Keratinocyte (primary cell): ENCODE data around the gene PDE4DIP.
"Not testable (repeated sequence)": the region's sequence is repeated elsewhere in the genome, so short reads cannot be mapped to it uniquely, and the experiment has no call there.

Experiments used
- EZH2 ChIP-seq: IDR thresholded peaks from one replicate; pipeline ENCODE4 v1.6.1; 2012; ENCODE audit warnings: inconsistent platforms, mild to moderate bottlenecking, low read length, moderate library complexity
- TF ChIP-seq, protein P1 (sequence below), 3 experiments: IDR thresholded peaks in 1 of 3; conservative IDR thresholded peaks in 1 of 3; optimal IDR thresholded peaks in 1 of 3; 2 replicates in 2 of 3; 3 replicates in 1 of 3; pipeline versions ENCODE3 to v1.5.1; 2011; ENCODE audit warnings: low read length in 3 of 3, mild to moderate bottlenecking in 3 of 3, moderate library complexity in 2 of 3, control low read depth in 1 of 3, inconsistent platforms in 1 of 3; ENCODE audit not compliant: insufficient read depth in 2 of 3; ENCODE audit errors: extremely low read depth in 1 of 3

DNA sequence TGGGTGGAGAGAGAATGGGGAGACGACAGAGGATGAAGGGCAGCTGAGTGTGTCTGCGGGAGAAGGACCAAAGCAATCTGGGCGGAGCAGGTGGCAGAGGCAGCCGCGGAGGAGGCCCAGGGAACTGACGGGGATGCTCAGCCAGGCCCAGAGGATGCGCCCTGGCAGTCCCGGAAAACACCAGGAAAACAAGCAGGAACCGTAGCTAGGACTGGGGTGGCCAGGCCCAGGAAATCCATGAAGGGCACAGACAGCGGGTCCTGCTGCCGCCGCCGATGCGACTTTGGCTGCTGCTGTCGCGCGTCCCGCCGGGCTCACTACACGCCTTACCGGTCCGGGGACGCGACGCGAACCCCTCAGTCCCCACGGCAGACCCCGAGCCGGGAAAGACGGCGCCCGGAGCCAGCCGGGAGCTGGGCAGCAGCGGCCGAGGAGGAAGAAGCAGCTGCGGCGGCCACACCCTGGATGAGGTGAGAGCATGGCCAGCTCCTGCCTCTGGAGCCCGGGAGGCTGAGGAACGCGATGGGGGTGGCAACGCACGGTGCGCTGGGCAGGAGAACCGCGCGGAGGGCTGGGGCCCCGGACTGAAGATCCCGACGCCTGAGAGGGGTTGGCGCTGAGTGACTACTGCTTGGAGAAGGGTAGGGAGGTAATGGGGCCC, 35.8 kb upstream of the PDE4DIP start:
- TF ChIP-seq, protein P1, sequence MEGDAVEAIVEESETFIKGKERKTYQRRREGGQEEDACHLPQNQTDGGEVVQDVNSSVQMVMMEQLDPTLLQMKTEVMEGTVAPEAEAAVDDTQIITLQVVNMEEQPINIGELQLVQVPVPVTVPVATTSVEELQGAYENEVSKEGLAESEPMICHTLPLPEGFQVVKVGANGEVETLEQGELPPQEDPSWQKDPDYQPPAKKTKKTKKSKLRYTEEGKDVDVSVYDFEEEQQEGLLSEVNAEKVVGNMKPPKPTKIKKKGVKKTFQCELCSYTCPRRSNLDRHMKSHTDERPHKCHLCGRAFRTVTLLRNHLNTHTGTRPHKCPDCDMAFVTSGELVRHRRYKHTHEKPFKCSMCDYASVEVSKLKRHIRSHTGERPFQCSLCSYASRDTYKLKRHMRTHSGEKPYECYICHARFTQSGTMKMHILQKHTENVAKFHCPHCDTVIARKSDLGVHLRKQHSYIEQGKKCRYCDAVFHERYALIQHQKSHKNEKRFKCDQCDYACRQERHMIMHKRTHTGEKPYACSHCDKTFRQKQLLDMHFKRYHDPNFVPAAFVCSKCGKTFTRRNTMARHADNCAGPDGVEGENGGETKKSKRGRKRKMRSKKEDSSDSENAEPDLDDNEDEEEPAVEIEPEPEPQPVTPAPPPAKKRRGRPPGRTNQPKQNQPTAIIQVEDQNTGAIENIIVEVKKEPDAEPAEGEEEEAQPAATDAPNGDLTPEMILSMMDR (optimal IDR thresholded peaks at IDR 0.05 in 1 of 3, IDR thresholded peaks at IDR 0.05 in 1 of 3, conservative IDR thresholded peaks at IDR 0.05 in 1 of 3; ENCODE audit: extremely low read depth in 1 of 3, insufficient read depth in 2 of 3, low read length in 3 of 3) = not testable (repeated sequence)
- TF ChIP-seq EZH2 = not testable (repeated sequence)
